OCI-LY7 (cell line): Measurements from ENCODE around the gene PLCD4.

ENCODE experiments used
- CTCF ChIP-seq: fragments of 200-600 bp; sonication (generic); conservative IDR thresholded peaks from 2 replicates; pipeline ENCODE4 v1.5.1; 2014; ENCODE audit warnings: mild to moderate bottlenecking, antibody characterized with exemption, low read length, moderate library complexity, mixed read lengths
- EZH2phosphoT487 ChIP-seq: fragments of 200-600 bp; sonication (generic); IDR thresholded peaks from 2 replicates; pipeline ENCODE4 v1.6.1; 2018; ENCODE audit warnings: low read depth, borderline replicate concordance, mild to moderate bottlenecking, mixed run types, antibody characterized with exemption, low read length, moderate library complexity, mixed read lengths

- no peak for TF ChIP-seq EZH2phosphoT487
- TF ChIP-seq CTCF = no peak
These were observed 43.6 kb upstream of the PLCD4 start for GRCh38 chr2:218564056-218564455.
